Esophagus squamous epithelium (tissue), 5 donors: Measurements from ENCODE around the gene NMT1. TPM values are rescaled to one million over a fixed set of nuclear protein-coding genes. Genes with fewer than 3 reads are reported as not detected.

ENCODE experiments used
- DNase-seq: peaks from one replicate; lab custom pipeline; 2025; lab: John Stamatoyannopoulos, UW
- H3K27ac ChIP-seq, 4 donors: fragments of 200-600 bp; sonication (generic); one replicate each; pipeline ENCODE4 v1.5.1; 2016 to 2019; ENCODE audit warnings: mild to moderate bottlenecking in 1 of 4
- H3K27me3 ChIP-seq, 4 donors: fragments of 200-600 bp; sonication (generic); 1 replicate in 3 of 4; 2 replicates in 1 of 4; pipeline versions ENCODE4 v1.5.1 to v1.6.0; 2017 to 2021; ENCODE audit warnings: antibody characterized with exemption in 1 of 4
- H3K36me3 ChIP-seq, 3 donors: fragments of 200-600 bp; sonication (generic); one replicate each; pipeline ENCODE4 v1.5.1; 2016 to 2019
- H3K4me1 ChIP-seq, 3 donors: fragments of 200-600 bp; sonication (generic); one replicate each; pipeline ENCODE4 v1.5.1; 2017 to 2019
- H3K4me3 ChIP-seq, 4 donors: fragments of 200-600 bp; sonication (generic); 1 replicate in 3 of 4; 2 replicates in 1 of 4; pipeline ENCODE4 v1.5.1; 2016 to 2019; ENCODE audit warnings: mild to moderate bottlenecking in 2 of 4, moderate library complexity in 1 of 4
- H3K9me3 ChIP-seq, 3 donors: fragments of 200-600 bp; sonication (generic); one replicate each; pipeline ENCODE4 v1.5.1; 2016 to 2019
- CTCF ChIP-seq, 6 experiments: fragments of 450-650 bp in 4 of 6; fragments of 200-600 bp in 2 of 6; sonication (generic) in 2 of 6; IDR thresholded peaks; one replicate each; pipeline ENCODE4 v1.5.1; 2016 to 2019; ENCODE audit warnings: antibody characterized with exemption in 6 of 6, mild to moderate bottlenecking in 4 of 6, moderate library complexity in 4 of 6
- POLR2A ChIP-seq, 4 donors: fragments of 450-650 bp; IDR thresholded peaks; one replicate each; pipeline ENCODE4 v1.6.1; 2017; ENCODE audit warnings: antibody characterized with exemption in 4 of 4, mild to moderate bottlenecking in 4 of 4, moderate library complexity in 3 of 4
- WGBS, 2 donors: methylation state at CpG; one replicate each; pipeline ENCODE4 v1.1.5; 2018; 5-methylcytosine and 5-hydroxymethylcytosine counted together
- intact Hi-C: fragments of 100-400 bp; cut with DNase I; formaldehyde crosslinking; loops from one replicate; pipeline ENCODE4 v1.15.0; 2022
- total RNA-seq, 4 donors: library from RNA; depleted of rRNA; stranded (reverse); fragments of >200 nt; gene quantifications; one replicate each; pipeline ENCODE4 v1.1.0, GENCODE V29; 2016
- donor health status: DM: yes; HTN: yes; CAD: no.

NMT1 gene
- total RNA-seq, 4 donors from 2014 or later = 54.6 to 66.2 (median 57.8) TPM

- DNase-seq = no peak
- Histone ChIP-seq H3K9me3 (no peaks in the 10 kb centered on the region), H3K27ac (peak overlapping the region in 3 of 4 donors; percentile 35 to 44 (median 39)), H3K4me3 (no peak overlapping the region), H3K27me3 (no peaks in the 10 kb centered on the region), H3K36me3 (peaks cover 31 to 76% (median 53%) of the 10 kb centered on the region in 3 donors), H3K4me1 (peaks cover 0 to 70% (median 8%) of the 10 kb centered on the region in 3 donors)
- TF ChIP-seq POLR2A (IDR thresholded peaks at IDR 0.05) = no peak
- TF ChIP-seq CTCF (IDR thresholded peaks at IDR 0.05) = no peak
- intact Hi-C loops = no loop called here
- 33 to 96% methylated on average over 2 to 4 of the region's 9 CpGs for WGBS, 2 donors
Measured at GRCh38 chr17:45108051-45108450, 46.9 kb downstream of the NMT1 start.

GRCh38 chr17:45108595-45109521 lies 47.7 kb downstream of the NMT1 start:
- WGBS, 2 donors = 73% methylated on average over 7 to 9 of the region's 12 CpGs
- peak overlapping the region in 2 of 4 donors; percentile 35 to 36 for H3K27ac ChIP-seq
- H3K4me1 ChIP-seq = peaks cover 0 to 66% (median 8%) of the 10 kb centered on the region in 3 donors
- H3K9me3 ChIP-seq = no peaks in the 10 kb centered on the region
- no peak overlapping the region for H3K4me3 ChIP-seq
- H3K27me3 ChIP-seq = no peaks in the 10 kb centered on the region
- intact Hi-C loops = no loop called here
- TF ChIP-seq POLR2A (IDR thresholded peaks at IDR 0.05) = no peak
- TF ChIP-seq CTCF (IDR thresholded peaks at IDR 0.05) = no peak
- peaks cover 23 to 76% (median 45%) of the 10 kb centered on the region in 3 donors for H3K36me3 ChIP-seq
- no peak for DNase-seq

GRCh38 chr17:45110676-45111611 lies 49.8 kb downstream of the NMT1 start:
- WGBS, 2 donors = 48 to 70% methylated on average over 2 to 4 of the region's 16 CpGs
- peaks cover 11 to 70% (median 28%) of the 10 kb centered on the region in 3 donors for H3K36me3 ChIP-seq
- no peaks in the 10 kb centered on the region for H3K9me3 ChIP-seq
- no peak for DNase-seq
- intact Hi-C loops = no loop called here
- H3K27me3 ChIP-seq = no peaks in the 10 kb centered on the region
- TF ChIP-seq CTCF (IDR thresholded peaks at IDR 0.05) = no peak
- no peak for TF ChIP-seq POLR2A (IDR thresholded peaks at IDR 0.05)
- H3K27ac ChIP-seq = peak overlapping the region; percentile 34 to 80 (median 62)
- no peak overlapping the region for H3K4me3 ChIP-seq
- H3K4me1 ChIP-seq = peaks cover 0 to 64% (median 8%) of the 10 kb centered on the region in 3 donors

DNA sequence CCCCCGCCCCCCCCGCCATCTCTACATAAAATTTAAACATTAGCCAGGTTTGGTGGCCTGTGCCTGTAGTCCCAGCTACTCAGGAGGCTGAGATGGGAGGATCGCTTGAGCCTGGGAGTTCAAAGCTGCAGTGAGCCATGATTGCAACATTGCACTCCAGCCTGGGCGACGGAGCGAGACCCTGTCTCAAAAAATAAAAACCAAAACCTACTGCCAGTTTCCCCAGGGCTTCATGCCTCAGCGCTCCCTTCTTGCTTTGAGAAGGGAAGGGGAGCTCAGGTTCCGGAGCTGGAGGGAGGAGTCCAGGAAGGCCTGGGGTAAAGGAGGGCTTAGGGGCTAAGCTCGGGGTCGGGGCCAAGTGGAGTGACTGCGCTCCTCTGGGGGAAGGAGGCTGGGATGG lies 50.7 kb downstream of the NMT1 start:
- intact Hi-C loops = no loop called here
- peak overlapping the region in 3 of 4 donors; percentile 61 to 80 (median 62) for H3K27ac ChIP-seq

More for the DNA sequence above, 50.7 kb downstream of the NMT1 start:
- Histone ChIP-seq H3K27me3 (no peaks in the 10 kb centered on the region), H3K9me3 (no peaks in the 10 kb centered on the region), H3K4me1 (peaks cover 0 to 55% (median 8%) of the 10 kb centered on the region in 3 donors), H3K36me3 (peaks cover 11 to 61% (median 20%) of the 10 kb centered on the region in 3 donors), H3K4me3 (no peak overlapping the region)
- DNase-seq = no peak
- 60 to 65% methylated on average over 4 of the region's 11 CpGs for WGBS, 2 donors
- no peak for TF ChIP-seq CTCF (IDR thresholded peaks at IDR 0.05)
- no peak for TF ChIP-seq POLR2A (IDR thresholded peaks at IDR 0.05)
